Activated CD4-positive, CD25-positive, alpha-beta regulatory T cell (primary cell): ENCODE data around the gene EPHB1.

ENCODE experiments used
- DNase-seq, 4 experiments: peaks; one replicate each; lab custom pipeline; 2025; lab: John Stamatoyannopoulos, UW

Gene EPHB1

GRCh38 chr3:134809427-134810051, 14.5 kb downstream of the EPHB1 start:
- no peak for DNase-seq

- DNase-seq: no peak
Observed at GRCh38 chr3:134810052-134810435, 15.0 kb downstream of the EPHB1 start.

- no peak for DNase-seq
Observed at GRCh38 chr3:134810850-134811249, 15.8 kb downstream of the EPHB1 start.

- DNase-seq: no peak
Observed at GRCh38 chr3:134813618-134814017, 18.6 kb downstream of the EPHB1 start.

- DNase-seq: no peak
Observed at GRCh38 chr3:134815519-134815918, 20.5 kb downstream of the EPHB1 start.

GRCh38 chr3:134816623-134817022, 21.6 kb downstream of the EPHB1 start:
- DNase-seq: no peak

- no peak for DNase-seq
Observed at GRCh38 chr3:134817297-134817696, 22.2 kb downstream of the EPHB1 start.

- DNase-seq: no peak
Observed at GRCh38 chr3:134820994-134821393, 25.9 kb downstream of the EPHB1 start.

GRCh38 chr3:134822090-134822489, 27.0 kb downstream of the EPHB1 start:
- DNase-seq: no peak

- DNase-seq: no peak
Observed at GRCh38 chr3:134823679-134824078, 28.6 kb downstream of the EPHB1 start.

- DNase-seq: no peak
Observed at GRCh38 chr3:134824791-134825190, 29.7 kb downstream of the EPHB1 start.

GRCh38 chr3:134827213-134827612, 32.2 kb downstream of the EPHB1 start:
- DNase-seq: no peak

GRCh38 chr3:134829721-134830120, 34.7 kb downstream of the EPHB1 start:
- no peak for DNase-seq

- no peak for DNase-seq
Observed at GRCh38 chr3:134832585-134832984, 37.5 kb downstream of the EPHB1 start.

GRCh38 chr3:134833453-134834163, 38.5 kb downstream of the EPHB1 start:
- DNase-seq: no peak

GRCh38 chr3:134836921-134837320, 41.9 kb downstream of the EPHB1 start:
- no peak for DNase-seq

- DNase-seq: no peak
Observed at GRCh38 chr3:134838599-134838998, 43.5 kb downstream of the EPHB1 start.

- DNase-seq: no peak
Observed at GRCh38 chr3:134839422-134839821, 44.4 kb downstream of the EPHB1 start.

GRCh38 chr3:134839990-134840389, 44.9 kb downstream of the EPHB1 start:
- DNase-seq: no peak

GRCh38 chr3:134840459-134840858, 45.4 kb downstream of the EPHB1 start:
- no peak for DNase-seq

GRCh38 chr3:134846084-134846483, 51.0 kb downstream of the EPHB1 start:
- no peak for DNase-seq

- DNase-seq: no peak
Observed at GRCh38 chr3:134846911-134847317, 51.9 kb downstream of the EPHB1 start.

GRCh38 chr3:134847349-134847748, 52.3 kb downstream of the EPHB1 start:
- DNase-seq: no peak

- DNase-seq: no peak
Observed at GRCh38 chr3:134849561-134849960, 54.5 kb downstream of the EPHB1 start.
